PC-9 (cell line): ENCODE data around the gene KLHL6. TPM values are rescaled to one million over a fixed set of nuclear protein-coding genes. Genes with fewer than 3 reads are reported as not detected.

ENCODE experiments used
- BruUV-seq: library from RNA; stranded (reverse); fragments of 400-500 nt; replicated peaks from 2 replicates; lab custom pipeline; 2021; lab: Mats Ljungman, UMichigan
- CTCF ChIA-PET: fragments of 300-600 bp; sonication (Branson Sonifier 250); formaldehyde crosslinking; loops from one replicate; lab custom pipeline; 2022; ENCODE audit warnings: antibody characterized with exemption; lab: Charles Lee
- POLR2A ChIA-PET: fragments of 300-600 bp; sonication (Branson Sonifier 250); formaldehyde crosslinking; loops from one replicate; lab custom pipeline; 2022; ENCODE audit warnings: antibody characterized with exemption; ENCODE audit not compliant: unreplicated experiment; lab: Charles Lee
- DNase-seq, 2 experiments: peaks; one replicate each; pipeline versions ENCODE4 v3.0.0 to v3.0.0-alpha.2; 2015 to 2022; ENCODE audit warnings: mixed read lengths in 1 of 2
- H2AFZ ChIP-seq: fragments of 200-600 bp; sonication (generic); 2 replicates; pipeline ENCODE4 v1.8.1; 2017; ENCODE audit warnings: antibody characterized with exemption
- H3F3A ChIP-seq: fragments of 200-600 bp; sonication (generic); 2 replicates; pipeline ENCODE4 v1.8.1; 2017; ENCODE audit warnings: antibody characterized with exemption, mild to moderate bottlenecking, low read depth; ENCODE audit not compliant: insufficient read depth
- H3K27ac ChIP-seq: fragments of 200-600 bp; sonication (generic); 2 replicates; pipeline ENCODE4 v1.6.1; 2016; ENCODE audit warnings: mixed run types
- H3K27me3 ChIP-seq: fragments of 200-600 bp; sonication (generic); 2 replicates; pipeline ENCODE4 v1.6.1; 2016; ENCODE audit warnings: low read depth, mixed run types; ENCODE audit not compliant: insufficient read depth
- H3K36me3 ChIP-seq: fragments of 200-600 bp; sonication (generic); 2 replicates; pipeline ENCODE4 v1.6.1; 2016; ENCODE audit warnings: low read depth, mixed run types
- H3K4me1 ChIP-seq: fragments of 200-600 bp; sonication (generic); replicated peaks from 2 replicates; pipeline ENCODE4 v1.6.1; 2016; ENCODE audit warnings: mixed run types; ENCODE audit not compliant: insufficient read depth
- H3K4me2 ChIP-seq: fragments of 200-600 bp; sonication (generic); 2 replicates; pipeline ENCODE4 v1.6.1; 2017; ENCODE audit warnings: mixed run types
- H3K4me3 ChIP-seq: fragments of 200-600 bp; sonication (generic); 2 replicates; pipeline ENCODE4 v1.6.1; 2016; ENCODE audit warnings: mixed run types
- H3K79me2 ChIP-seq: fragments of 200-600 bp; sonication (generic); 2 replicates; pipeline ENCODE4 v1.6.1; 2017; ENCODE audit warnings: low read depth, mixed run types
- H3K9me2 ChIP-seq: fragments of 200-600 bp; sonication (generic); 2 replicates; pipeline ENCODE4 v1.8.1; 2017; ENCODE audit warnings: mild to moderate bottlenecking; ENCODE audit not compliant: insufficient read depth
- H3K9me3 ChIP-seq: fragments of 200-600 bp; sonication (generic); 2 replicates; pipeline ENCODE4 v1.8.1; 2016; ENCODE audit warnings: low read depth; ENCODE audit not compliant: insufficient read depth
- H4K20me1 ChIP-seq: fragments of 200-600 bp; sonication (generic); 2 replicates; pipeline ENCODE4 v1.8.1; 2017; ENCODE audit not compliant: insufficient read depth
- EZH2 ChIP-seq: fragments of 200-600 bp; sonication (generic); IDR thresholded peaks from 2 replicates; pipeline ENCODE4 v1.8.0; 2017; ENCODE audit warnings: antibody characterized with exemption, low read depth
- intact Hi-C: fragments of 100-400 bp; cut with micrococcal nuclease; formaldehyde crosslinking; loops from one replicate; pipeline ENCODE4 v1.10.0; 2022; ENCODE audit not compliant: unreplicated experiment
- total RNA-seq: library from RNA; stranded (reverse); gene quantifications from 2 replicates; pipeline ENCODE4 v1.2.3, GENCODE V29; 2021
- TF ChIP-seq, protein P1 (sequence below): fragments of 200-600 bp; sonication (generic); conservative IDR thresholded peaks from 2 replicates; pipeline ENCODE4 v1.6.1; 2017; ENCODE audit warnings: mixed run types, antibody characterized with exemption, mild to moderate bottlenecking, moderate library complexity

KLHL6 gene
- total RNA-seq, 1 experiment from 2014 or later: 0.04 TPM

DNA sequence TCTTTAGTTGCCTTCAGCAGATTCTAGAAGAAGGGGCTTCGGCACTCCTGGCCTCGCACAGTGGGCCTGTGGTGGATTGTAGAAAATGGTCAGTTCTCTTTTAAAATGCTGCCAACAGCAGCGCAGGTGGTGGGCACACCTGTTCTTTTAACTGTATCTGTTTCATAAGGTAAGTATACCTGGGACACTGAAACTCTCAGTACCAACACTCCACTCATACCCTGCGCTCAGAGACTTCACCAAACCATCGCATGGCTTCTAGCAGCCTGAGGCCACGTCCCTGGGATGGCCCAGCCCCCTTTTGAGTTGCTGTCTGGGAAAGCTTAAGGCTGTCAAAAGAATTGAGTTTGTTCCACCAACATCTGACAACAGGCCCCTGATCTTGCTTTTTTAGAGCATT is 70.4 kb downstream of the KLHL6 start:
- CTCF ChIA-PET: interaction anchor here (0.6 kb wide), 1 partner anchor 55 kb away, joined by 3 read pairs; no protein-coding TSS in a partner anchor
- H3K36me3 ChIP-seq: no peaks in the 10 kb centered on the region
- no peak overlapping the region for H2AFZ ChIP-seq
- H3K27ac ChIP-seq: no peak overlapping the region
- no peak for DNase-seq
- peaks cover 30% of the 10 kb centered on the region for H3F3A ChIP-seq
- H4K20me1 ChIP-seq: no peaks in the 10 kb centered on the region
- POLR2A ChIA-PET: no interaction called here
- H3K27me3 ChIP-seq: no peaks in the 10 kb centered on the region
- peaks cover 37% of the 10 kb centered on the region for H3K4me1 ChIP-seq
- TF ChIP-seq EZH2: no peak
- TF ChIP-seq, protein P1, sequence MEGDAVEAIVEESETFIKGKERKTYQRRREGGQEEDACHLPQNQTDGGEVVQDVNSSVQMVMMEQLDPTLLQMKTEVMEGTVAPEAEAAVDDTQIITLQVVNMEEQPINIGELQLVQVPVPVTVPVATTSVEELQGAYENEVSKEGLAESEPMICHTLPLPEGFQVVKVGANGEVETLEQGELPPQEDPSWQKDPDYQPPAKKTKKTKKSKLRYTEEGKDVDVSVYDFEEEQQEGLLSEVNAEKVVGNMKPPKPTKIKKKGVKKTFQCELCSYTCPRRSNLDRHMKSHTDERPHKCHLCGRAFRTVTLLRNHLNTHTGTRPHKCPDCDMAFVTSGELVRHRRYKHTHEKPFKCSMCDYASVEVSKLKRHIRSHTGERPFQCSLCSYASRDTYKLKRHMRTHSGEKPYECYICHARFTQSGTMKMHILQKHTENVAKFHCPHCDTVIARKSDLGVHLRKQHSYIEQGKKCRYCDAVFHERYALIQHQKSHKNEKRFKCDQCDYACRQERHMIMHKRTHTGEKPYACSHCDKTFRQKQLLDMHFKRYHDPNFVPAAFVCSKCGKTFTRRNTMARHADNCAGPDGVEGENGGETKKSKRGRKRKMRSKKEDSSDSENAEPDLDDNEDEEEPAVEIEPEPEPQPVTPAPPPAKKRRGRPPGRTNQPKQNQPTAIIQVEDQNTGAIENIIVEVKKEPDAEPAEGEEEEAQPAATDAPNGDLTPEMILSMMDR: no peak
- no peak overlapping the region for H3K4me3 ChIP-seq
- intact Hi-C loops: no loop called here
- no peak overlapping the region for H3K4me2 ChIP-seq
- H3K9me2 ChIP-seq: no peaks in the 10 kb centered on the region
- BruUV-seq: no TSS peak
- no peaks in the 10 kb centered on the region for H3K79me2 ChIP-seq
- H3K9me3 ChIP-seq: no peaks in the 10 kb centered on the region

DNA sequence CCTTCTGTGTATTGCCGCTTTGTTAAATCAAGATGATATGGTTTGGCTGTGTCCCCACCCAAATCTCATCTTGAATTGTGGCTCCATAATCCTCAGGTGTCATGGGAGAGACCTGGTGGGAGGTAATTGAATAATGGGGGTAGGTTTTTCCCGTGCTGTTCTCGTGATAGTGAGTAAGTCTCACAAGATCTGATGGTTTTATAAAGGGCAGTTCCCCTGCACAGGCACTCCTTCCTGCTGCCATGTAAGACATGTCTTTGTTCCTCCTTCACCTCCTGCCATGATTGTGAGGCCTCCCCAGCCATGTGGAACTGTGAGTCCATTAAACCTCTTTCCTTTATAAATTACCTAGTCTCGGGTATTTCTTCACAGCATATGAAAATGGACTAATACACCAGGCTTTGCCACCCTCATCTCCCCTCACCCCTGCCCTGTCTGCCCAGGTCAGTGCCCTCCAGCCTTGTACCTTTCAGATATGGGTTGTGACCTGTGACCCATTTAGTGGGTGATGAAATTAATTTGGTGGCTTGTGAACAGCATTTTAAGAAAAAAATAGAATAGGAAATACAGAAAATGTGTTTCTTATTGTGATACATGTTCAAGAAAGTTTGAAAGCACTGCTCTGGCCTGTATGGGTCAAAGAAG is 71.0 kb downstream of the KLHL6 start:
- intact Hi-C loops: loop anchor here (5.0 kb wide), 2 partner anchors 63 to 153 kb away; partner anchors contain the start of gene KLHL24
- TF ChIP-seq EZH2: no peak
- TF ChIP-seq, protein P1: no peak
- POLR2A ChIA-PET: no interaction called here

GRCh38 chr3:183481582-183481981 is 73.9 kb downstream of the KLHL6 start:
- Histone ChIP-seq H3K9me2 (no peaks in the 10 kb centered on the region), H3K4me3 (no peak overlapping the region), H3K9me3 (no peaks in the 10 kb centered on the region), H3K79me2 (no peaks in the 10 kb centered on the region), H3K4me2 (no peak overlapping the region), H3F3A (peaks cover 23% of the 10 kb centered on the region), H3K27me3 (no peaks in the 10 kb centered on the region), H4K20me1 (no peaks in the 10 kb centered on the region), H3K36me3 (no peaks in the 10 kb centered on the region), H3K4me1 (peaks cover 24% of the 10 kb centered on the region), H2AFZ (no peak overlapping the region), H3K27ac (no peak overlapping the region)
- ChIA-PET POLR2A (no interaction called here), CTCF (interaction anchor here (0.7 kb wide), 1 partner anchor 359 kb away, joined by 11 read pairs; no protein-coding TSS in a partner anchor)
- no peak for DNase-seq
- intact Hi-C loops: loop anchor here (5.0 kb wide), 2 partner anchors 66 to 156 kb away; partner anchors contain the start of gene KLHL24
- no TSS peak for BruUV-seq
- TF ChIP-seq, protein P1: no peak
- no peak for TF ChIP-seq EZH2

More for the DNA sequence above, 71.0 kb downstream of the KLHL6 start:
- Histone ChIP-seq H3K9me3 (no peaks in the 10 kb centered on the region), H4K20me1 (no peaks in the 10 kb centered on the region), H3K36me3 (no peaks in the 10 kb centered on the region), H3K27me3 (no peaks in the 10 kb centered on the region), H3K79me2 (no peaks in the 10 kb centered on the region), H3F3A (peaks cover 25% of the 10 kb centered on the region), H3K9me2 (no peaks in the 10 kb centered on the region), H3K4me2 (no peak overlapping the region), H3K4me3 (no peak overlapping the region), H3K27ac (peak overlapping the region; percentile 60), H3K4me1 (peaks cover 32% of the 10 kb centered on the region), H2AFZ (no peak overlapping the region)
- CTCF ChIA-PET: interaction anchor here (0.6 kb wide), 2 partner anchors 55 to 226 kb away, joined by 3 to 4 read pairs; no protein-coding TSS in a partner anchor
- no TSS peak for BruUV-seq
- DNase-seq: no peak
